ENCODE results near the gene TLK1.

The TLK1 gene

DNA sequence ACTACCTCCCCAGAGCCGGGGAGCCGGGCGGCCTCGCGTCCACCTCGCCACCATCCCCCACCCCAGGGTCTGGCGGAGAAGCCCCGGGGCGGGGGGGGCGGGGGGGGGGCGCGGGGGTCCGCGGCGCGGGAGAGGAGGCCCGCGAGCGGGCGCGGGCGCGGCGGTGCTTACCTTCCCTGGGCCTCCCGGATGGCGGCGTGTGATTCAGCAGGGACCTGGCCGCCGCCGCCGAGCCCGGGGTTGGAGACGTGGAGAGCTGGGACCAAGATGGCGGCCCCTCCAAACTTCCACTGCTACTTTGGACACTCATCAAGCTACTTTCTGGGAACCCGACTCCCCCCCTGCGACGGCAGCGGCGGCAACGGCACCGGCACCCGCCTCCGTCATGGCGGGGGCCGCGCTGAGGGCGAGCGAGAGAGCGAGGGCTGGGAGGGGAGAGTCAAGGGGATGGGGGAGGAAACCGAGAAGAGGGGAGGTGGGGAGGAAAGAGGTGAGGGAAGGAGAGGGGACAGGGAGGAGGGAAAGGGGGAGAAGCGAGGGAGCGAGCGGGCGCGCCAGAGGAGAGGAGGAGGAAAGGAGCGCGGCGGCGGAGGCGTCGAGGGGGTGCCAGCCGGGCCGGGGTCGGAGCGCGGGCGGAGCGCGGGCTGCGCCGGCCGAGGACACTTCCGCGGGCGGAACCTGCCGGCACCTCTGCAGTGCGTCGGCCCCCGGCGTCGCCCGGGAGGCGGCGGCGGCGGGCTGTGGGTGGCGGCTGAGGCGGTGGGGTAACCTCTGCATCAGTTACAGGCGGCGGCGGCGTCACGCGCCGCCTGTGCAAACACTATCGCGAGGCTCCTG is at the start of gene TLK1:
TSS of gene TLK1 (minus strand) at position 775 of the 837 bp plus-strand sequence. CDS start at position 310, 465 bp downstream.
- peak; percentile 49 to 52 for DNase-seq (ENCODE audit: low read depth in 2 of 2)

DNA sequence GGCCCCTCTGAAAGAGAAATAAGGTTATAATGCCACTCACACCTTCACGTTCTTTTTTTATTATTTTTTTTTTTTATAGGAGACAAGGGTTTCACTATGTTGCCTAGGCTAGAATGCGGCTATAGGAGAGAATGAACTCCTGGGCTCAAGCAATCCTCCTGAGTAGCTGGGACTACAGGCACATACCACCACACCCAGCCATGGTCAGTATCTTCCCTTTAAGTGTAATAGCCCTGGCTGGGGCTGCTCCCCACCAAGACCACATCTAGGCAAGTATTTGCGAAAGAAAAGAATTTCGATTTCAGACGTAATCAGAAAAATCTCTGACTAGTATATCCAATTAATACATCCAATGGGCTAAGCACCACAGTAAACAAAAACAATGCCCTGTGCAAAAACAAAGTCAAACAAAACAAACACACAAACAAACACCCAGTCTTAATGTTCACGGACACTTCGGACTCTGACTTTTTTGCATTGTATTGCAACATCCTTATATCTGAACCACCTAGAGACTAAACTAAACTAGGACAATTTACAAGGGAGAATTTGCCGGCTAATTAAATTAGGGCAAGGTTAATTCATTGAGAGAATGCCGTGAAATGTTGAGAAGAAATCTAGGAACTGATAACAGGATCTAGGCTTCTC is 49.6 kb upstream of the TLK1 start:
- DNase-seq (ENCODE audit: low read depth in 2 of 2): no peak

DNA sequence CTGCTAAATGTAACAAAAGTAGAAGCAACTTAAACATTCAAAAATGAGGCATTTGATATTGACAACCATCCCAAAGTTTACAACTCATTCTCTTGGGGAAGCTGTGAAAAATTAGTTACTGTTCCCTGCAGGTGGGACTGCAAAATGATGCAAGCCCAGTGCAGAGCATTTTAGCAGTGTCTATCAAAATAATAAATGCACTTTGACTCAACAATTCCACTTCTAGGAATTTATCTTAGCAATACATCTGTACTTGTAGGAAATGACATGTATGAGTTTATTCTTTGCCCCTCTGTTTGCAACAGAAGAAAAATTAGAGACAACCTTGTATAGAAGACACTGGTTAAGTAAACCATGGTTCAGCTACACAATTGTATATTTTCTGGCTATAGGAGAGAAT is 48.0 kb upstream of the TLK1 start:
- DNase-seq (ENCODE audit: low read depth in 2 of 2): no peak

DNA sequence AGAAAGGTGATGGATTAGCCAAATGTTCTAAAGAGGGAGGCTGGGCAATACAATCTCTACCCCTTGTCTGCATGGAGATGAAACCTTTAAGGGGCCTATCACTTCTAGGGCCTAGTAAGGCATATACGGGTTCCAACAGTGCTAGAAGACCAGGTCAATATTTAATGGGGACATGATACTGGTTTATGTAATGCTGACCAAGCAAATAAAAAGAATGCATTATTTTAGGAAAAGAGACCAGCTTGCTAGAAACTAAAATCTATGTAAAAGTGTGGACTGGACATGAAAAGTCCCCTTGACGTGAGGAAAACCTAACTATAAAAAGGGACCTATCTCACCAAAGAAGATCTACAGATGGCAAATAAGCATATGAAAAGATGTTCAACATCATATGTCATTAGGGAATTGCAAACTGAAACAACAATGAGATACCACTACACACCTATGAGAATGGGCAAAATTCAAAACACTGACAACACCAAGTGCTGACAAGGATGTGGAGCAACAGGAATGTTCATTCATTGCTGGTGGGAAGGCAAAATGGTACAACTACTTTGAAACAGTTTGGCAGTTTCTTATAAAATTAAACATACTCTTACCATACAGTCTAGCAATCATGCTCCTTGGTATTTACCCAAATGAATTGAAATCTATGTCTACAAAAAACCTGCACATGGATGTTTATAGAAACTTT is 45.9 kb upstream of the TLK1 start:
- DNase-seq (ENCODE audit: low read depth in 2 of 2): no peak

DNA sequence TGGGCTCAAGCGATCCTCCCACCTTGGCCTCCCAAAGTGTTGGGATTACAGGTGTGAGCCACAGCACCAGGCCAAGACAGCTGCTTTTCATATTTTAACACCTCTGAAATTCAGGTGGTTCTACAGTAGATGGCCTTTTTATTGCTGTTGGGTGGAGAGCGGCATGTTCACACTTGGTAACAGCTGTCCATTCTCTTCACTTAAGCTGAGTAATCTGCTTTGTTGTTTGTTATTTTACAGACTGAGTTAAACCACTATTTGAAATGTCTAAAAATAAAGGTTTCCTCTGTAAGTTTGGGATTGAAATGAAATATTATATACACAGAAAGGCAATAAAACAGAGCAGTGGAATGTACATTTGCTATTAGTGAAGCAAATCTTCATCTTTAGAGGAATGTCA is 44.9 kb upstream of the TLK1 start:
- no peak for DNase-seq (ENCODE audit: low read depth in 2 of 2)

DNA sequence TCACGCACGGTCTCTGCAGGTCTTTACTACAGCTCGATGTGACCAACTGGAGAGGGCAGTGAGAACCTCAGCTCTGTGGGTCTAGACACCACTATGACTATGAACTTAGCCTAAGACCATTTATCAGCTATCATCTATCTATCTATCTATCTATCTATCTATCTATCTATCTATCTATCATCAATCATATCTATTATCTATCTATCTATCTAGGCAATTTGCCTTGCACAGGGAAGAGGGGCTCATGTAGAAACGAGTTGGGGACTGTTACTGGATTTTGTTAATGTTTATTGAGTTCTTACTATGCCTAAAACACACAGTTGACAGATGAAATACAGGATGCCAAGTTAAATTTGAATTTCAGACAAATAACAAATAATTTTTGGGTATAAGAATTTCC is 41.1 kb upstream of the TLK1 start:
- no peak for DNase-seq (ENCODE audit: low read depth in 2 of 2)

DNA sequence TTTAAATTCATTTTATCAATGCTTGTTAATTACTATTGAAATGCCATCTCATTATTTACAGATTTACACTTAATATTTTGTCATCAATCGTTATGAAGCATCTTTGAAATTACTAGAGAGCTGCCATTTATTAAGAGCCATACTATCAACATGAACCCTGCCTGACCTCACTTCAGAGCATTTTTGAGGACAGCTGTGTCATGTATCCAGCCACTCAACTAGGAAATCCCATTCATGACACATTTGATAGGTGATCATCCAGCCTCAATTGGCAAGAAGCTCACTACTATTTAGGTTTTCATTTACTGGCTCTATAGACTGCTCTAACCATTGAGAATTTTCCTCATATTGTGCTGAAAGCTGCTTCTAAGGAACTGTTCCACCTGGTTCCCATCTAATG is 40.6 kb upstream of the TLK1 start:
- no peak for DNase-seq (ENCODE audit: low read depth in 2 of 2)

DNA sequence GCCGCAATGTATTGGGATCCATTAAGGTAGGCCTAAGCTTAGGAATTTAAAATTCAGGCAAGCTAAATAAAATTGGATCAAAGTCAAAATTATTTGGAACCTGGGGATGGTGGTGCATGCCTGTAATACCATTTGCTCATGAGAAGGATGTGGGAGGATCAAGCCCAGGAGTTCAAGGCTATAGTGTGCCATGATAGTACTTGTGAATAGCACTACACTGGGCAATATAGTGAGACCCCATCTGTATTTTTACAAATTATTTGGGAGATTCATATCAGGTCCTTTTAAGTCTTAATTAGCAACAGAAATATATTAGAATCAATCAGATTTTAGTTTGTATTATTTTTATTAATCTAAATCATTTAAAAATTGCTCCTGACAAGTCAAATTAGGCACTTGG is 39.8 kb upstream of the TLK1 start:
- no peak for DNase-seq (ENCODE audit: low read depth in 2 of 2)

DNA sequence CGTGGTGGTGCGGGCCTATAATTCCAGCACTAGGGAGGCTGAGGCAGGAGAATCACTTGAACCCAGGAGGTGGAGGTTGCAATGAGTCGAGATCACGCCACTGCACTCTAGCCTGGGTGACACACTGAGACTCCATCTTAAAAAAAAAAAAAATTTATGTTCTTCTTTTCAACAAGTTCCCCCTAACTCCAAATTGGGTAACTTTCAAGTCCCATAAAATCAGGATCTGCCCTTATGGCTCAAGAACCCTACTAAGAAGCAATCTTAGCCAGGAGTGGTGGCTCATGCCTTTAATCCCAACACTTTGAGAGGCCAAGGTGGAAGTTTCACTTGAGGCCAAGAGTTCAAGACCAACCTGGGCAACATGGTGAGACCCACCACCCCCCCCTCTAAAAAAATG is 30.3 kb upstream of the TLK1 start:
- no peak for DNase-seq (ENCODE audit: low read depth in 2 of 2)

DNA sequence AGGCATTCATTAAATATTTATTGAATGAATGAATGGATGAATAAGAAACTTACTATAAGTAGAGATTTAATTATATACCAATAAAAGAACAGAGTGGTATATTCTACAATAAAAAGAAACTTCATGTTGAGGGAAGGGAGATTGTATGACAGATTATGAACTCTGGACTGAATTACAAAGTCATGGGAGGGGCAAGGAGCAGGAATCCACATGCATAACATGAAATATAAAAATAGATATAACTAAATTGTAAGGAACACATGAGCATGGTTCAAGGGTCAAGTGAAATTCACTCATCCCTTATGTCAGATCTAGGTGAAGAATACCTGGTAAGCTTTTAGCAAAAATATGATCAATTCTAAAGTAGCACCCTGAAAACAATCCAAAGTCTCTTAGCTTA is 27.1 kb upstream of the TLK1 start:
- DNase-seq (ENCODE audit: low read depth in 2 of 2): no peak

DNA sequence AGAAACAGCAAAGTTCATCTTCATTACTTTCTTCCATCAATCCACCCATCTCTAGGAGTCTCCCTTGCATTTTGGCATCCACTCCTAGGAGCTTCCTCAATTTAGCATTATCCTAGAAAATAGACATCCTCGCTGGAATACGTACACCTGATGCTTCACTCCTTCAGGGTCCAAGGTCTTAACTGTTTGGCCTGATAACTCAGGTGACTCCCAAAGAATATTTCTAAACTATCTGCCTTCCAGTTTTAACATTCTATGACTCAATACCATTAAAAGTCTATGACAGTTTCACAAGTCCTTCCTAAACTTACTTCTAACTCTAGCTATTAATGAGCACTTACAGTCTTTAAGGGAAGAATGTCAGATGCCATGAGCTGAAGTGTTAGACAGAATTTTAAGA is 26.5 kb upstream of the TLK1 start:
- DNase-seq (ENCODE audit: low read depth in 2 of 2): no peak

DNA sequence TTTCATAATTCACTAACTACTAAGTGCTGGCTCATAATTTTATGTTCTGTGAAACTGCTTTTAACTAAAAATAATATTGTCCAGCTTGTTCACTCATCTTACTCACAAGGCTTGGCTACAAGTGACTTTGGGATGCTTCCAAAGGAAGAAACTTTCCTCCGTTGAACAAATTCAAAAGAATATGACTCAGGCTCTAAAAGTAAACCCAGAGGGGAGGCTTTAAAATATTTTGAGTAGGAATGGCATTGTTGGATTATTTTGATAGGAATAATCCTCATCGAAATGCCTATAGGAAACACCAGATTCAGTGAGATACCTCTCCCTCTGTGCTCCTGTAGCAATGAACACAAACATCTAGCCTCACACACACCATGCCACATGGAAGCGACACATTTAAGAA is 25.2 kb upstream of the TLK1 start:
- no peak for DNase-seq (ENCODE audit: low read depth in 2 of 2)

DNA sequence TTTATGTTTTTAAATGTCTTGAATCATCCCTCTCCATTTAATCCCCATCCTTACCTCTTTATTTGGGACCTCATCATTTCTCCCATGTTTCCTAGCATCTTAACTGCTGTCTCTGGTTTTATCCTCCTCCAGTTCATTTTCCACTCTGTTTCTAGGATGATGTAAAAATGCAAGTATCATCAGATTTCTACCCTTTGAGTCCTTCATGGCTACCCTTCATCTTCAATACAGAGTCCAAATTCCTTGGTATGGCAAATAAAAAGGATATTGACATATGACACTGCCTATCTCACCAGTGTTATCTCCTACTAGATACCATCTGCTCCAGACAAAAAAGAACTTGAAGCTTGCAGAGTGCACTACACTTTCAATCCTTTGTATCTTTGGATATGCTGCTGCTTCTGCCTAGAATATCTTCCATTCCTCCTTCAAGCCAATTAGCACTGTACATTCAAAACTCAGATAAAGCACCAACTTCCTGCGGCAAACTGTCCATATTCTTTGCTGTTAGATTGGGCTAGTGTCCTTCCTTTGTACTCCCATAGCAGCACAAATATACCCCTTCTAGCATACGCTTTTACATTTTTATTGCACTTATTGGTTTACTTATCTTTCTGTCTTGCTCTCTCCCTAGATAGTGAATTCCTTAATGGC is 24.6 kb upstream of the TLK1 start:
- DNase-seq (ENCODE audit: low read depth in 2 of 2): no peak

DNA sequence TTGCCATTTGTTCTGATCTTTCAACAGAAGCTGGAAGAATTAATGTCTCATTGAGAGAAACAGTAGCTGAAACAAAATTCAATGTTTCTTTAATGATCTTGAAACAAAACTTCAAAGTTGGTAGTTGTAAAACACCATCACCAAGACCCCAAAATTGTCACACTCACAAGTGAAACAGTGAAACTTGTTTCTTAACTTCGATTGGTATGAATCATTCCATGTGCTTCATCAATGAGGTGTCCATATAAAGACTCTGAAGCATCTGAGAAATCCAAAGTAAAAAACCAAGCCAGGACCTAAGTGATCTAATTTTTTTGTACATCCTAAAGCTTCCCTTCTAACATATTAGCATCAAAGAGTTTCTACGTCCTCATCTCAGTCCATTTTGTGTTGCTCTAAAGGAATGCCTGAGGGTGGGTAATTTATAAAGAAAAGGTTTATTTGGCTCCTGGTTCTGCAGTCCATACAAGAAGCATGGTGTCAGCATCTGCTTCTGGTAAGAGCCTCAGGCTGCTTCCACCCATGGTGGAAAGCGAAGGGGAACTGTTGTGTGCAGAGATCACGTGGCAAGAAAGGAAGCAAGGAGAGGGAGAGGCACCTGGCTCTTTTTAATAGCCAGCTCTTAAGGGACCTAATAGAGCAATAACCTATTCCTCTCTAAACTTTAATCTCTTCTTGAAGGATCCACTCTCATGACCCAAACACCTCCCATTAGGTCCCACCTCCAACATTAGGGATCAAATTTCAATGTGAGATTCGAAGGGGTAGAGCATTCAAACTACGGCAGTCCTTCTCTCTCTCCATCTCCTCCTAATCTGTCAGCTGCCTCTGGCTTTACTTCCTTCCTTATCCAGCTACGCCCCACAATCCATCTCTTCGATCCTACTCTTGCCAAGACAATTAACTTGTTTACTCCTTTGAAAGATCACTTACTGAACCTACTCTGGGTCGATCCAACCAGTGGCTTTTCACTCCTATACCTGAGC is 20.7 kb upstream of the TLK1 start:
- no peak for DNase-seq (ENCODE audit: low read depth in 2 of 2)

DNA sequence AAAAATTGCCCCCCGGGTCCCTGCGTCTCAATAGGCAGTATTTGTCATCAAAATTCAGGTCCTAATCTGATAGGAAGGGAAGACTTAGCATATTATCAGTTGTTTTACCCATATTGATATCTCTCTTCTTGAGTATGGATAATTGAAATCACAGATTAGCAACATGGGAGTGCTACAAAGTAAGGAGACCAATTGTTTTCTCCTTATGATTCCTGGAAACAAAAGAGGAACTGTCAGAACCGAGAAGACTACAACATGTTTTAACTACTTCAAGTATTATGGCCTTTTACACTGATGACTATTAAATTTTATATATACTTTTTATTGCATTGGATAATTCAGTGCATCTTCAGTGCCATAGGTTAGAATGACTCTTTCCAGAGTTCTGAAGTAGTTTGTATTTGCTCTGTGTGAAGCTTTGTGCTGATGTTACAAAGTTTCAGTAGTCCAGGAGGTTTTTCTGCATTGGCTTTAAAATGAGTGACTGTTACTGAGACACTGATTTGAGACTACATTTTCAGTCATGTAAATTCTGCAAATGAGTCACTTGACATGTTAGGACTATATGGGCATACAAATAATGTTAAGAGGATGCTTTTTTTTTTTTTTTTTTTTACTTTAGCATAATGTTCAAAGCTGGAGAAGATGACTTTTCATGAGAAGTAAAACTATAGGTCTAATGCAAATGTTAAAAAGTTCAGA is 19.7 kb upstream of the TLK1 start:
- DNase-seq (ENCODE audit: low read depth in 2 of 2): no peak

DNA sequence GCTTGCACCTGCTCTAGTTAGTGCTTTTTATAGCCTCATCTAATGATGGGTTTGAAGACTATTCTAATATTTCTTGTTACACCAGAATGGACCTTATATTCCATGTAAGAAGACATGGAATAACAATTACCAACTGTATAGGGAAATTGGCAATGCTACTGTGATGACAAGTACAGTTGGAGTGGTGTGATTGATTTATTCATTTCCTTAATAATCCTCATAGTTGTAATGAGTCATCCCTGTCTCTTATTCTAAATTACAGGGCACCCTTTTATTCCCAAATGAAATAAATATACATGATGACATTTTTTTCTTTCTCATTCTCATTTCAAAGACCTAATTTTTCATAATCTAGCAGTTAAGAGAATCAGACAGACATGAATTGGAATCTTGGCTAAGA is 18.3 kb upstream of the TLK1 start:
- no peak for DNase-seq (ENCODE audit: low read depth in 2 of 2)

DNA sequence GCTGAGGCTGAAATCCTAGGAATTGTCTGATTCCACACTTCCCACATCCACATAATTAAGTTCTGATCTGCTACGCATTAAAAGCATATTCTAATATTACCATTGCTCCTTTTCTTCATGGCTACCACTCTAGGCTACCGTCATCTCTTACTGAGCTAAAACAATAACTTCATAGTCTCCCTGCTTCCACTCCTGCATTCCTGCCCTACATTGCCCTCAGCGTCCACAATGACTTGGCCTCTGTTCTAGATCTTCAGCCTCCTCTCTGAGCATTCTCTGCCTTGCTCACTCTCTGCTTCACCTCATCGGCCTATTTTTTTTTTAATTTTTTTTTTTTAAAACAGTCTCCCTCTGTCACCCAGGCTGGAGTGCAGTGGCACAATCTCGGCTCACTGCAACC is 15.8 kb upstream of the TLK1 start:
- no peak for DNase-seq (ENCODE audit: low read depth in 2 of 2)

DNA sequence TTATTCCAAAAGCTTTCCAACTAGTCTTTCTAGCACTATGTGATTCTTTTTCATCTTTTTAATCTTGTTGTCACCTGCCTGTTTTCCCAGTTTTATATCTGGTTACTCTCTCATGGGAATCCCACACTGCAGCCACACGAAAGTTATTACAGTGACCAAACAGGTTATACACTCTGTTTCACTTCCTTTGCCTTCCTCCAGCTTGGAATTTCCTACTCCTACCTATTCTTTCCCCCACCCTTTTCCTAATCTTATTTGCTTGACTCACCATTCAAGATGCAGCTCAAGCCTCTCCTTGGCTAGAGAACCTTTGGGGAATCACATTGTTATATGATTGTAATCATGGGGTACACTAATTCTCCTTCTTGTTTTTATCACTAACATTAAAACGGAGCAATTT is 13.4 kb upstream of the TLK1 start:
- DNase-seq (ENCODE audit: low read depth in 2 of 2): no peak

DNA sequence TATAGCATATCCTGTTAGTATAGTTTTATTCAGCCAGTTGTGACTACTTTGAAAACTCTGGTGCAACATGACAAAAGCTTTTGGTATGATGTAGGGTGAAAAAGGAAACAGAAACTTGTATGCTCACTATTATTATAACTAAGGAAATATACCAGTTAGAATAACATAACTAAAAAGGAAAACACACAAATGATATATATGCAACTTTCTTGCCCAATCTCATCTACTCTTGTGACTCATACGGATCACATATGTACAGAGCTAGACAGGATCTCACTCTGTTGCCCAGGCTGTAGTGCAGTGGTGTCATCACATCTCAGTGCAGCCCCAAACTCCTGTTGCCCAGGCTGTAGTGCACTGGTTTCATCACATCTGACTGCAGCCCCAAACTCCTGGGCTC is 12.4 kb upstream of the TLK1 start:
- no peak for DNase-seq (ENCODE audit: low read depth in 2 of 2)

DNA sequence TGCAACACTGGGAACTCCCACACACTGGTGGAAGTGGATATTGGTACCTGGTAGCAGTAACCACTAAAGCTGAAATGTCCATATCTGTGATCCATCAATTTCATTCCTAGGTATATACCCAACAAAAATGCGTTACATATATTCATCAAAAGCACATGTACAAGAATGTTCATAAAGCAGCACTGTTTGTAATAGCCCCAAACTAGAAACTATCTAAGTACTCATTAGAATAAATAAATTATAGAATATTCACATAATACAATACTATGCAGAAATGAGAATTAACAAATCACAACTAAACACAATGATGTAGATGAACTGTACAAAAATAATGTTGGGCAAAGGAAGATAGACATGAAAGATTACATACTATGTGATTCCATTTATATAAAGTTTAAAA is 11.1 kb upstream of the TLK1 start:
- DNase-seq (ENCODE audit: low read depth in 2 of 2): no peak

DNA sequence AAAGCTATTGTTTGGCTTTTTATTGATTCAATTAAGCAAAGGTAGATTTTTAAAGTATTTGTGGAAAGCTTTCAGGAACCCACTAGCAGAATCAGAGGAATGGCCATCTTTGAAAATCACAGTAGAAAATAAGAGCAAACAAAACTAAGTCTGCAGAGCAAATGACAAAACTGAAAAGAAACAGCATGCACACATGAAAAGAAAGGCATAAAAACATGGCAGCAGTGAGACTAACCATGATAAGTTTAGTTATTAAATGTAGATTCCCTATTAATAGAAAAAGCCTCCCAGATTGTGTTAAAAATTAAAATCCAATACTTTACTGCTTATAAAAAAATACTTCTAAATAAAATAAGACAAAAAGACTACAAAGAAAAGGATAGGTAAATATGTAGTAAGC is 9.1 kb upstream of the TLK1 start:
- DNase-seq (ENCODE audit: low read depth in 2 of 2): no peak
